ENCODE results near the gene PRKG1.

PRKG1 gene

DNA sequence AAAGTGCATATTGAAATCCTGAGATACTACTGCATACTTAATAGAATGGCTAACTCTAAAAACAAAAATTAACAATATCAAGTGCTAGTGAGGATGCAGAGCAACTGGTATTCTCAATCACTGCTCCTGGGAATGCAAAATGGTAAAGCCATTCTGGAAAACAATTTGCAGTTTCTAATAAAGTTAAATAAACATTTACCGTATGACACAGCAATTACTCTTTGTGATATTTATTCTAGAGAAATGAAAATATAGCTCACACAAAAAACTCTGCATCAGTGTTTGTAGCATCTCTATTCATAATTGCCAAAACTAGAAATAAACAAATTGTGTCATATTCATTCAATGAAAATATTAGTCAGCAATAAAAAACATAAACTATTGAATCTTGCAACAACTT lies 984.8 kb downstream of the PRKG1 start:
- H3K4me3 ChIP-seq (replicated peaks; ENCODE audit: insufficient read depth, low read length) = no peak overlapping the region
- H3K27me3 ChIP-seq (ENCODE audit: insufficient read depth, poor library complexity, severe bottlenecking) = no peaks in the 10 kb centered on the region
- TF ChIP-seq, protein P1, sequence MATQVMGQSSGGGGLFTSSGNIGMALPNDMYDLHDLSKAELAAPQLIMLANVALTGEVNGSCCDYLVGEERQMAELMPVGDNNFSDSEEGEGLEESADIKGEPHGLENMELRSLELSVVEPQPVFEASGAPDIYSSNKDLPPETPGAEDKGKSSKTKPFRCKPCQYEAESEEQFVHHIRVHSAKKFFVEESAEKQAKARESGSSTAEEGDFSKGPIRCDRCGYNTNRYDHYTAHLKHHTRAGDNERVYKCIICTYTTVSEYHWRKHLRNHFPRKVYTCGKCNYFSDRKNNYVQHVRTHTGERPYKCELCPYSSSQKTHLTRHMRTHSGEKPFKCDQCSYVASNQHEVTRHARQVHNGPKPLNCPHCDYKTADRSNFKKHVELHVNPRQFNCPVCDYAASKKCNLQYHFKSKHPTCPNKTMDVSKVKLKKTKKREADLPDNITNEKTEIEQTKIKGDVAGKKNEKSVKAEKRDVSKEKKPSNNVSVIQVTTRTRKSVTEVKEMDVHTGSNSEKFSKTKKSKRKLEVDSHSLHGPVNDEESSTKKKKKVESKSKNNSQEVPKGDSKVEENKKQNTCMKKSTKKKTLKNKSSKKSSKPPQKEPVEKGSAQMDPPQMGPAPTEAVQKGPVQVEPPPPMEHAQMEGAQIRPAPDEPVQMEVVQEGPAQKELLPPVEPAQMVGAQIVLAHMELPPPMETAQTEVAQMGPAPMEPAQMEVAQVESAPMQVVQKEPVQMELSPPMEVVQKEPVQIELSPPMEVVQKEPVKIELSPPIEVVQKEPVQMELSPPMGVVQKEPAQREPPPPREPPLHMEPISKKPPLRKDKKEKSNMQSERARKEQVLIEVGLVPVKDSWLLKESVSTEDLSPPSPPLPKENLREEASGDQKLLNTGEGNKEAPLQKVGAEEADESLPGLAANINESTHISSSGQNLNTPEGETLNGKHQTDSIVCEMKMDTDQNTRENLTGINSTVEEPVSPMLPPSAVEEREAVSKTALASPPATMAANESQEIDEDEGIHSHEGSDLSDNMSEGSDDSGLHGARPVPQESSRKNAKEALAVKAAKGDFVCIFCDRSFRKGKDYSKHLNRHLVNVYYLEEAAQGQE (IDR thresholded peaks at IDR 0.05; ENCODE audit: insufficient replicate concordance, low read depth) = no peak
- TF ChIP-seq GABPA (IDR thresholded peaks at IDR 0.05; ENCODE audit: low read depth) (no peak), POLR2AphosphoS5 (IDR thresholded peaks at IDR 0.05; ENCODE audit: low read depth) (no peak), CTCF (IDR thresholded peaks at IDR 0.05; ENCODE audit: insufficient read depth, low read length) (no peak), SPI1 (IDR thresholded peaks at IDR 0.05; ENCODE audit: borderline replicate concordance, low read depth) (no peak)
- DNase-seq (ENCODE audit: low read depth in 1 of 2, low spot score in 1 of 2) = no peak
- no peak overlapping the region for H3K27ac ChIP-seq (replicated peaks)

- H3K27me3 ChIP-seq (ENCODE audit: insufficient read depth, poor library complexity, severe bottlenecking) = no peaks in the 10 kb centered on the region
- H3K27ac ChIP-seq (replicated peaks) = no peak overlapping the region
- H3K4me3 ChIP-seq (replicated peaks; ENCODE audit: insufficient read depth, low read length) = no peak overlapping the region
- DNase-seq (ENCODE audit: low read depth in 1 of 2, low spot score in 1 of 2) = no peak
- TF ChIP-seq, protein P1 (IDR thresholded peaks at IDR 0.05; ENCODE audit: insufficient replicate concordance, low read depth) = no peak
- TF ChIP-seq CTCF (IDR thresholded peaks at IDR 0.05; ENCODE audit: insufficient read depth, low read length) (no peak), GABPA (IDR thresholded peaks at IDR 0.05; ENCODE audit: low read depth) (no peak), POLR2AphosphoS5 (IDR thresholded peaks at IDR 0.05; ENCODE audit: low read depth) (no peak), SPI1 (IDR thresholded peaks at IDR 0.05; ENCODE audit: borderline replicate concordance, low read depth) (no peak)
Observed at GRCh38 chr10:52063159-52063558, 988.9 kb downstream of the PRKG1 start.

- TF ChIP-seq POLR2AphosphoS5 (IDR thresholded peaks at IDR 0.05; ENCODE audit: low read depth) = no peak
- no peak for TF ChIP-seq SPI1 (IDR thresholded peaks at IDR 0.05; ENCODE audit: borderline replicate concordance, low read depth)
- TF ChIP-seq CTCF (IDR thresholded peaks at IDR 0.05; ENCODE audit: insufficient read depth, low read length) = no peak
- no peak for TF ChIP-seq GABPA (IDR thresholded peaks at IDR 0.05; ENCODE audit: low read depth)
- TF ChIP-seq, protein P1 (IDR thresholded peaks at IDR 0.05; ENCODE audit: insufficient replicate concordance, low read depth) = no peak
- no peak for DNase-seq (ENCODE audit: low read depth in 1 of 2, low spot score in 1 of 2)
- no peak overlapping the region for H3K4me3 ChIP-seq (replicated peaks; ENCODE audit: insufficient read depth, low read length)
- no peak overlapping the region for H3K27ac ChIP-seq (replicated peaks)
- H3K27me3 ChIP-seq (ENCODE audit: insufficient read depth, poor library complexity, severe bottlenecking) = no peaks in the 10 kb centered on the region
Observed at GRCh38 chr10:52064084-52064845, 990.0 kb downstream of the PRKG1 start.

Measured in HL-60 (cell line).